Measurements from ENCODE around the gene NCR2. TPM values are rescaled to one million over a fixed set of nuclear protein-coding genes. Genes with fewer than 3 reads are reported as not detected.

Gene NCR2
- total and polyA plus RNA-seq, 9 of the 15 experiments (the other 6 are each of a cell fraction or from before 2014, with no cell fraction given), result not detected

- TF ChIP-seq BRF2 (IDR thresholded peaks at IDR 0.05; ENCODE audit: borderline replicate concordance, insufficient read depth, insufficient read length) (no peak), CUX1 (CRISPR knock-in tag; IDR thresholded peaks at IDR 0.05) (no peak), DDX20 (tag; IDR thresholded peaks at IDR 0.05; ENCODE audit: low read depth) (no peak), CSDE1 (IDR thresholded peaks at IDR 0.05) (no peak), CEBPB (tag; IDR thresholded peaks at IDR 0.05) (no peak), HDAC8 (tag; IDR thresholded peaks at IDR 0.05) (0 out of 2 replicates have a peak, but pooled peaks have one; percentile 40), ZBTB49 (CRISPR knock-in tag; IDR thresholded peaks at IDR 0.05; ENCODE audit: borderline replicate concordance) (no peak), PPARD (CRISPR knock-in tag; IDR thresholded peaks at IDR 0.05) (no peak), HDAC3 (IDR thresholded peaks at IDR 0.05; ENCODE audit: borderline replicate concordance, partially characterized antibody) (no peak), ZNF408 (CRISPR knock-in tag; IDR thresholded peaks at IDR 0.05; ENCODE audit: low read depth) (no peak), NR4A1 (CRISPR knock-in tag; IDR thresholded peaks at IDR 0.05) (no peak), NR4A1 (tag; IDR thresholded peaks at IDR 0.05) (no peak), GTF2A2 (tag; IDR thresholded peaks at IDR 0.05) (no peak), ZNF3 (CRISPR knock-in tag; IDR thresholded peaks at IDR 0.05) (no peak), ZNF133 (CRISPR knock-in tag; IDR thresholded peaks at IDR 0.05) (no peak), TRIM28 (IDR thresholded peaks at IDR 0.05) (0 out of 2 replicates have a peak, but pooled peaks have one; percentile 30), HNRNPLL (IDR thresholded peaks at IDR 0.05; ENCODE audit: low read depth, low read length, poor library complexity, severe bottlenecking) (peak; percentile 34), RAD21 (CRISPR knock-in tag; conservative IDR thresholded peaks at IDR 0.05 in 1 of 2, IDR thresholded peaks at IDR 0.05 in 1 of 2) (peak; percentile 95 to 98), ZNF175 (CRISPR knock-in tag; IDR thresholded peaks at IDR 0.05; ENCODE audit: low read depth) (no peak)
These were observed 16.5 kb upstream of the NCR2 start (continued) for GRCh38 chr6:41318654-41319565.
